ENCODE results near the gene RAB8B.

DNA sequence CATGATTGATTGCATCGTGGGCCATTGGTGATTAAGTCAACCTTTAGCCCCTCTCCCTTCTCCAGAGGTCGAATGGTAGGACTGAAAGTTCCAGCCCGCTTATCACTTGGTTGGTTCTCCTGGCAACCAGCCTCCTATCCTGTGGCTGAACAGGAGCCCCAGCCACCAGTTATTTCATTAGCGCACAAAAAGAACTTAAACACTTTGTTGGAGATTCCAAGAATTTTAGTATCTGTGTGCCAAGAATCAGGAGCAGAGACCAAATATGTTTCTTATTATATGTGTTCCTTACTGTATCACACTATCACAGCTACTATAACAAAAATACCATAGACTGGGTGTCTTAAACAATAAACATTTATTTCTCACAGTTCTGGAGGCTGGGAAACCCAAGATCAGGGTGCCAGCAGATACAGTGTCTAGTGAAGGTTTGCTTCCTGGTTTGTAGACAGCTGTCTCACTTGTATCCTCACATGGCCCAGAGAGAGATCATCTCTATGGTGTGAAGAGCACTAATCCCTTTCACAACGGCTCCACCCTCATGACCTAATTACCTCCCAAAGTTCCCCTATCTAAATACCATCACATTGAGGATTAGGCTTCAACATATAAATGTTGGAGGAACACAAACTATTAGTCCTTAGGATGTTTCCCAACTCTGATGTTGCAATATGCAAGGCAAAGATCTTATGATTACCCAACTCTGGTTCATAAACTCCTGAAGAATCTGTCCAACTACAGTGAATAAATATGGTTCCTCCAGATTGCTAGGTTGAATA is 57.5 kb downstream of the RAB8B start:
- TF ChIP-seq, protein P1, sequence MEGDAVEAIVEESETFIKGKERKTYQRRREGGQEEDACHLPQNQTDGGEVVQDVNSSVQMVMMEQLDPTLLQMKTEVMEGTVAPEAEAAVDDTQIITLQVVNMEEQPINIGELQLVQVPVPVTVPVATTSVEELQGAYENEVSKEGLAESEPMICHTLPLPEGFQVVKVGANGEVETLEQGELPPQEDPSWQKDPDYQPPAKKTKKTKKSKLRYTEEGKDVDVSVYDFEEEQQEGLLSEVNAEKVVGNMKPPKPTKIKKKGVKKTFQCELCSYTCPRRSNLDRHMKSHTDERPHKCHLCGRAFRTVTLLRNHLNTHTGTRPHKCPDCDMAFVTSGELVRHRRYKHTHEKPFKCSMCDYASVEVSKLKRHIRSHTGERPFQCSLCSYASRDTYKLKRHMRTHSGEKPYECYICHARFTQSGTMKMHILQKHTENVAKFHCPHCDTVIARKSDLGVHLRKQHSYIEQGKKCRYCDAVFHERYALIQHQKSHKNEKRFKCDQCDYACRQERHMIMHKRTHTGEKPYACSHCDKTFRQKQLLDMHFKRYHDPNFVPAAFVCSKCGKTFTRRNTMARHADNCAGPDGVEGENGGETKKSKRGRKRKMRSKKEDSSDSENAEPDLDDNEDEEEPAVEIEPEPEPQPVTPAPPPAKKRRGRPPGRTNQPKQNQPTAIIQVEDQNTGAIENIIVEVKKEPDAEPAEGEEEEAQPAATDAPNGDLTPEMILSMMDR (IDR thresholded peaks at IDR 0.05) = no peak
- TF ChIP-seq POLR2A (IDR thresholded peaks at IDR 0.05; ENCODE audit: low read depth) = no peak
